ENCODE measurements around the gene PRKAR2B.

GRCh38 chr7:107076781-107077698 is 32.5 kb downstream of the PRKAR2B start:
- TF ChIP-seq CTCF (IDR thresholded peaks at IDR 0.05) (no peak), EZH2 (IDR thresholded peaks at IDR 0.05; ENCODE audit: borderline replicate concordance, insufficient read depth, low read depth, low read length, poor library complexity, severe bottlenecking) (no peak)
